HepG2 (cell line): Measurements from ENCODE around the gene COX7A2L. TPM values are rescaled to one million over a fixed set of nuclear protein-coding genes. Genes with fewer than 3 reads are reported as not detected.
A peak's percentile ranks its signal among the peaks of the same experiment; 100 is the strongest.

Source experiments
- CAMTA2 ChIP-seq: sonication (generic); formaldehyde crosslinking; IDR thresholded peaks from 2 replicates; pipeline ENCODE4 v1.4.0; 2020; ENCODE audit warnings: mild to moderate bottlenecking, missing genetic modification reagents, borderline replicate concordance
- CBX2 ChIP-seq, 2 experiments: fragments of 200-600 bp in 1 of 2; sonication (generic); formaldehyde crosslinking in 1 of 2; IDR thresholded peaks; 2 replicates each; pipeline versions ENCODE4 v1.7.0 to v1.8.1; 2018 to 2022; ENCODE audit warnings: low read depth in 2 of 2, low read length in 1 of 2, mild to moderate bottlenecking in 1 of 2, missing genetic modification reagents in 1 of 2
- CC2D1A ChIP-seq: sonication (generic); formaldehyde crosslinking; IDR thresholded peaks from 2 replicates; pipeline ENCODE4 v1.8.1; 2023; ENCODE audit warnings: mild to moderate bottlenecking, missing genetic modification reagents
- CREB1 ChIP-seq, 2 experiments: fragments of 450-650 bp in 1 of 2; IDR thresholded peaks; 2 replicates each; pipeline ENCODE4 v1.6.1; 2016 to 2017; ENCODE audit warnings: control low read depth in 1 of 2, mild to moderate bottlenecking in 1 of 2, missing compliant biosample characterization in 1 of 2, missing genetic modification characterization in 1 of 2
- DPF2 ChIP-seq: sonication (generic); formaldehyde crosslinking; IDR thresholded peaks from 2 replicates; pipeline ENCODE4 v1.4.0; 2020; ENCODE audit warnings: mild to moderate bottlenecking, low read depth, missing genetic modification reagents, borderline replicate concordance
- FOXA3 ChIP-seq: IDR thresholded peaks from 2 replicates; pipeline ENCODE4 v1.6.1; 2016; ENCODE audit warnings: missing genetic modification reagents, missing compliant biosample characterization
- FUBP1 ChIP-seq: sonication (generic); formaldehyde crosslinking; IDR thresholded peaks from 2 replicates; pipeline ENCODE4 v1.5.1; 2020; ENCODE audit warnings: missing genetic modification reagents, mild to moderate bottlenecking, borderline replicate concordance
- MATR3 ChIP-seq: sonication (generic); formaldehyde crosslinking; IDR thresholded peaks from 2 replicates; pipeline ENCODE4 v1.4.0; 2020; ENCODE audit warnings: missing genetic modification reagents
- MBNL3 ChIP-seq: fragments of 250-450 bp; sonication (Bioruptor Pico); conservative IDR thresholded peaks from 2 replicates; pipeline ENCODE4 v1.8.0; 2022; ENCODE audit warnings: mild to moderate bottlenecking, inconsistent platforms
- NCOR1 ChIP-seq: fragments of 200-600 bp; sonication (generic); IDR thresholded peaks from 2 replicates; pipeline ENCODE4 v1.7.0; 2017; ENCODE audit warnings: antibody characterized with exemption, low read length, borderline replicate concordance
- POLR2G ChIP-seq: fragments of 200-400 bp; formaldehyde crosslinking; IDR thresholded peaks from 2 replicates; pipeline ENCODE4 v1.6.1; 2018; ENCODE audit warnings: mild to moderate bottlenecking, low read depth, low read length, moderate library complexity
- TAF15 ChIP-seq: fragments of 200-400 bp; formaldehyde crosslinking; IDR thresholded peaks from one replicate; pipeline ENCODE4 v1.6.1; 2018; ENCODE audit warnings: mild to moderate bottlenecking, low read depth, low read length; ENCODE audit not compliant: poor library complexity, severe bottlenecking
- ZBTB34 ChIP-seq: sonication (generic); formaldehyde crosslinking; IDR thresholded peaks from 2 replicates; pipeline ENCODE4 v1.8.0; 2022; ENCODE audit warnings: mild to moderate bottlenecking, missing genetic modification reagents
- ZC3H13 ChIP-seq: sonication (generic); formaldehyde crosslinking; IDR thresholded peaks from 2 replicates; pipeline ENCODE4 v1.8.1; 2023; ENCODE audit warnings: mild to moderate bottlenecking, missing genetic modification reagents, moderate library complexity
- ZNF543 ChIP-seq: sonication (generic); formaldehyde crosslinking; IDR thresholded peaks from 2 replicates; pipeline ENCODE4 v1.4.0; 2020; ENCODE audit warnings: mild to moderate bottlenecking, missing genetic modification reagents
- ZNF574 ChIP-seq: sonication (generic); formaldehyde crosslinking; IDR thresholded peaks from 2 replicates; pipeline ENCODE4 v1.4.0; 2020; ENCODE audit warnings: missing genetic modification reagents
- ZNF724P ChIP-seq: sonication (generic); formaldehyde crosslinking; IDR thresholded peaks from 2 replicates; pipeline ENCODE4 v1.8.0; 2022; ENCODE audit warnings: missing genetic modification reagents, borderline replicate concordance
- ZNF782 ChIP-seq: sonication (generic); formaldehyde crosslinking; IDR thresholded peaks from 2 replicates; pipeline ENCODE4 v1.4.0; 2020; ENCODE audit warnings: missing genetic modification reagents, mild to moderate bottlenecking, borderline replicate concordance
- ZXDC ChIP-seq: sonication (generic); formaldehyde crosslinking; IDR thresholded peaks from 2 replicates; pipeline ENCODE4 v1.5.0; 2020; ENCODE audit warnings: mild to moderate bottlenecking, missing genetic modification reagents
- polyA plus RNA-seq, 8 experiments: library from polyadenylated mRNA; depleted of rRNA in 3 of 8; stranded (reverse) in 7 of 8; unstranded in 1 of 8; fragments of >200 nt; fragmentation: Illumina TruSeq in 4 of 8; extraction: Trizol in 4 of 8; gene quantifications; 2 replicates each; pipeline versions ENCODE4 v1.2.1 to v1.2.3, GENCODE V29; 2011 to 2016; ENCODE audit warnings: low read depth in 4 of 8, missing spikeins in 1 of 8, mixed read lengths in 1 of 8; ENCODE audit not compliant: insufficient read depth in 1 of 8
- total RNA-seq, 5 experiments: library from RNA; depleted of rRNA; stranded (reverse); fragments of >200 nt; fragmentation: Illumina TruSeq; extraction: Trizol; gene quantifications; 2 replicates each; pipeline ENCODE4 v1.2.3, GENCODE V29; 2016; ENCODE audit warnings: low read depth in 1 of 5

The COX7A2L gene
- total and polyA plus RNA-seq, 2 of the 13 experiments (the other 11 are each of a cell fraction or from before 2014, with no cell fraction given) = 155 to 201 TPM

- TF ChIP-seq TAF15 (no peak), ZNF543 (no peak), ZC3H13 (peak; percentile 56; the same call in 1 of the 2 replicates), CC2D1A (CRISPR knock-in tag) (no peak; the same call in 1 of the 2 replicates), FOXA3 (no peak), DPF2 (CRISPR knock-in tag) (0 out of 2 replicates have a peak, but pooled peaks have one; percentile 29), CAMTA2 (CRISPR knock-in tag) (0 out of 2 replicates have a peak, but pooled peaks have one; percentile 29), MBNL3 (CRISPR knock-in tag) (no peak), ZNF574 (CRISPR knock-in tag) (0 out of 2 replicates have a peak, but pooled peaks have one; percentile 26), CBX2 (IDR thresholded peaks at IDR 0.05; ENCODE audit: low read depth, low read length) (no peak), CBX2 (CRISPR knock-in tag; IDR thresholded peaks at IDR 0.05; ENCODE audit: low read depth) (no peak), POLR2G (peak; percentile 53), ZBTB34 (CRISPR knock-in tag) (0 out of 2 replicates have a peak, but pooled peaks have one; percentile 24), FUBP1 (peak; percentile 85; the same call in 1 of the 2 replicates), ZXDC (CRISPR knock-in tag) (no peak), MATR3 (CRISPR knock-in tag) (no peak), ZNF724P (CRISPR knock-in tag) (0 out of 2 replicates have a peak, but pooled peaks have one; percentile 41), CREB1 (IDR thresholded peaks at IDR 0.05) (peak; percentile 54; the same call in 1 of the 2 replicates), CREB1 (CRISPR knock-in tag; IDR thresholded peaks at IDR 0.05) (no peak), NCOR1 (no peak), ZNF782 (CRISPR knock-in tag) (no peak)
Measured at GRCh38 chr2:42342061-42342794, 18.8 kb downstream of the COX7A2L start (continued).
